ENCODE data around the gene IFI44.

IFI44 gene

GRCh38 chr1:78691995-78692747 lies 42.5 kb downstream of the IFI44 start:
- in situ Hi-C loops (cut with MboI; ENCODE audit: low sequenced_read_pairs), result no loop called here

GRCh38 chr1:78699813-78700212 lies 50.2 kb downstream of the IFI44 start:
- in situ Hi-C loops (cut with MboI; ENCODE audit: low sequenced_read_pairs), result no loop called here

GRCh38 chr1:78702426-78702825 lies 52.8 kb downstream of the IFI44 start:
- in situ Hi-C loops (cut with MboI; ENCODE audit: low sequenced_read_pairs), result no loop called here

GRCh38 chr1:78703806-78704205 lies 54.2 kb downstream of the IFI44 start:
- in situ Hi-C loops (cut with MboI; ENCODE audit: low sequenced_read_pairs), result no loop called here

GRCh38 chr1:78712467-78713051 lies 62.9 kb downstream of the IFI44 start:
- in situ Hi-C loops (cut with MboI; ENCODE audit: low sequenced_read_pairs), result no loop called here

GRCh38 chr1:78713297-78713696 lies 63.7 kb downstream of the IFI44 start:
- in situ Hi-C loops (cut with MboI; ENCODE audit: low sequenced_read_pairs), result no loop called here
